GM12801 (cell line): ENCODE results near the gene RBMS3.

Experiments used
- TF ChIP-seq, protein P1 (sequence below): IDR thresholded peaks from one replicate; pipeline ENCODE4 v1.5.1; 2011; ENCODE audit warnings: control low read depth; ENCODE audit not compliant: insufficient read length; ENCODE audit errors: extremely low read depth

Gene RBMS3

GRCh38 chr3:29279286-29279685, 1.6 kb upstream of the RBMS3 start:
- TF ChIP-seq, protein P1, sequence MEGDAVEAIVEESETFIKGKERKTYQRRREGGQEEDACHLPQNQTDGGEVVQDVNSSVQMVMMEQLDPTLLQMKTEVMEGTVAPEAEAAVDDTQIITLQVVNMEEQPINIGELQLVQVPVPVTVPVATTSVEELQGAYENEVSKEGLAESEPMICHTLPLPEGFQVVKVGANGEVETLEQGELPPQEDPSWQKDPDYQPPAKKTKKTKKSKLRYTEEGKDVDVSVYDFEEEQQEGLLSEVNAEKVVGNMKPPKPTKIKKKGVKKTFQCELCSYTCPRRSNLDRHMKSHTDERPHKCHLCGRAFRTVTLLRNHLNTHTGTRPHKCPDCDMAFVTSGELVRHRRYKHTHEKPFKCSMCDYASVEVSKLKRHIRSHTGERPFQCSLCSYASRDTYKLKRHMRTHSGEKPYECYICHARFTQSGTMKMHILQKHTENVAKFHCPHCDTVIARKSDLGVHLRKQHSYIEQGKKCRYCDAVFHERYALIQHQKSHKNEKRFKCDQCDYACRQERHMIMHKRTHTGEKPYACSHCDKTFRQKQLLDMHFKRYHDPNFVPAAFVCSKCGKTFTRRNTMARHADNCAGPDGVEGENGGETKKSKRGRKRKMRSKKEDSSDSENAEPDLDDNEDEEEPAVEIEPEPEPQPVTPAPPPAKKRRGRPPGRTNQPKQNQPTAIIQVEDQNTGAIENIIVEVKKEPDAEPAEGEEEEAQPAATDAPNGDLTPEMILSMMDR: no peak

- TF ChIP-seq, protein P1: no peak
These were observed 1.1 kb upstream of the RBMS3 start for GRCh38 chr3:29279806-29280205.

- TF ChIP-seq, protein P1: no peak
These were observed 148 bp downstream of the RBMS3 start for GRCh38 chr3:29281094-29281343.

GRCh38 chr3:29281344-29282241, 722 bp downstream of the RBMS3 start:
- TF ChIP-seq, protein P1: no peak

GRCh38 chr3:29282427-29283230, 1.8 kb downstream of the RBMS3 start:
- TF ChIP-seq, protein P1: no peak

DNA sequence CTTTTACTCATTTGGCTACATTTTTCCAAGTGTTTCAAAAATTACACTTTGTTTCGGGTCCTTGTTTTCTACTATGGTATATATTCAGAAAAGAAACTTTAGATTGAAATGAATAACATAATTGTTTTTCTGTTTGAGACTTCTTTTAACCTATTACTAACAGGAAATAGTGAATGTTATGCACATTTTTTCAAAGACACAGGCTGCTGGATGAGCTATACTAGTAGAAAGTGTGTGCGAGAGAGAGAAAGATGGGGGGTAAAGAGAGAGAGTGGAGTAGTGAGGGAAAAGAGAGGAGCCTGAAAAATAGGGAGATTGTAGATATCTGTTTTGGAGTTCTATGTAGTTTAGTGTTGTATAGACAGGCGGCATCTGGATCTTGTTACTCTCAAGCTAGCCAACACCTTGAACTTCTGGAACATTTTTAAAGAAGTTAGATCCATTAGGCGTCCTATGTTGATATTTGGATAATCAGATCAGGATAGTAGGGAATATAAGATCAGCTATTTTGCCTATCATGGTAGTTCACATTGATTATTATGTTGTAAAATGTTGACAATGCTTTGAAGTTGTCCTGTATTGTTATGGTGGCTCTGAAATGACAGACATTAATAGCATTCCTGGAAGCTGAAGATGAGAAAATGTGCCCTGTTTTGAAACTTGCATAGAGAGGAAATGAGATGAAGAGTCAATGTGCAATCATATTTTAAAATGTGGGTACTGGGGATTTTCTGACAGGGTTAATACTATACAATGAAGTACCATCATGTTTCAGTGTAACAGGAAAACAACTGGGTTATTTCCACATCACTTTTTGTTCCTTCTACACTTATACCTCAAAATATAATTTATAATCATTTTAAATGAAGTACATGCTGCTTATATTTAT, 2.6 kb downstream of the RBMS3 start:
- TF ChIP-seq, protein P1: no peak

- TF ChIP-seq, protein P1: no peak
These were observed 3.6 kb downstream of the RBMS3 start for GRCh38 chr3:29284497-29284896.
